OCI-LY3 (cell line): ENCODE measurements around the gene CDK15.

Experiments
- CTCF ChIP-seq: fragments of 200-600, 300-600 bp; sonication (generic); IDR thresholded peaks from 2 replicates; pipeline ENCODE4 v1.5.1; 2014; ENCODE audit warnings: antibody characterized with exemption, low read length, low read depth
- EZH2phosphoT487 ChIP-seq: fragments of 200-600 bp; shearing (Covaris generic); IDR thresholded peaks from 2 replicates; pipeline ENCODE4 v1.6.1; 2018; ENCODE audit warnings: antibody characterized with exemption, mixed run types, low read depth

DNA sequence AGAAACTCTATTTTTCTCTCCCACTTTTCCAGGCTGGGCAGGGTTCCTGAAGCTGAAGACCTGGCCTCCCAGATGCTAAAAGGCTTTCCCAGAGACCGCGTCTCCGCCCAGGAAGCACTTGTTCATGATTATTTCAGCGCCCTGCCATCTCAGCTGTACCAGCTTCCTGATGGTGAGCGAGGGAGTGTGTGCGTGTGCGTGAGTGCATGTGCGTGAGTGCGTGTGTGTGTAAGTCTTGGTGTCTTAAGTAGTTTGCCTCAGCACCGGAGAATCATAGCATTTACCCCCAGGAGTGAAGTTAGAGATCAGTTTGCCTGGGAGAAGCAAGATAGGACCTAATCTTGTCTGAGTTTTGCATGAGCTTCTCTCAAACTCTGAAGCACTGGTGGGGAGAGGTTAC, 73.7 kb downstream of the CDK15 start:
- no peak for TF ChIP-seq CTCF
- no peak for TF ChIP-seq EZH2phosphoT487
